Stimulated activated CD4-positive, alpha-beta T cell treated with anti-CD3 and anti-CD28 coated beads, Interleukin-2, amount 100 ng/mL, for 4 hours (primary cell): ENCODE results near the gene METAP1D.
"Not testable (repeated sequence)": the region's sequence is repeated elsewhere in the genome, so short reads cannot be mapped to it uniquely, and the experiment has no call there.

Experiments used
- DNase-seq: peaks from one replicate; pipeline ENCODE4 v3.0.0-alpha.2; 2020; ENCODE audit warnings: low read depth

The METAP1D gene

GRCh38 chr2:172102391-172103359 lies 102.9 kb downstream of the METAP1D start, which contains the start of gene DLX2:
Gene DLX2 (minus strand): TSS chr2:172102900. CDS start chr2:172102538, 362 bp downstream.
- DNase-seq, result peak; percentile 45

- peak; percentile 43 for DNase-seq
Measured at GRCh38 chr2:172103471-172104272, 103.9 kb downstream of the METAP1D start.

GRCh38 chr2:172105471-172106107 lies 105.8 kb downstream of the METAP1D start:
- DNase-seq, result no peak

GRCh38 chr2:172106108-172106961 lies 106.6 kb downstream of the METAP1D start:
- DNase-seq, result no peak

GRCh38 chr2:172107690-172108586 lies 108.2 kb downstream of the METAP1D start:
- no peak for DNase-seq

- no peak for DNase-seq
Measured at GRCh38 chr2:172108587-172108930, 108.8 kb downstream of the METAP1D start.

- DNase-seq, result no peak
Measured at GRCh38 chr2:172109256-172109987, 109.7 kb downstream of the METAP1D start.

GRCh38 chr2:172109988-172110811 lies 110.4 kb downstream of the METAP1D start:
- no peak for DNase-seq

GRCh38 chr2:172113617-172114016 lies 113.9 kb downstream of the METAP1D start:
- no peak for DNase-seq

GRCh38 chr2:172114176-172114575 lies 114.4 kb downstream of the METAP1D start:
- DNase-seq, result not testable (repeated sequence)

- DNase-seq, result no peak
Measured at GRCh38 chr2:172114579-172114978, 114.8 kb downstream of the METAP1D start.

GRCh38 chr2:172116107-172116506 lies 116.4 kb downstream of the METAP1D start:
- no peak for DNase-seq

- DNase-seq, result no peak
Measured at GRCh38 chr2:172119089-172119488, 119.3 kb downstream of the METAP1D start.

- DNase-seq, result no peak
Measured at GRCh38 chr2:172120118-172120517, 120.4 kb downstream of the METAP1D start.

GRCh38 chr2:172128484-172128883 lies 128.7 kb downstream of the METAP1D start:
- no peak for DNase-seq

- no peak for DNase-seq
Measured at GRCh38 chr2:172129404-172129803, 129.7 kb downstream of the METAP1D start.
